SK-N-SH (cell line): ENCODE measurements around the gene GPR132.

Experiments
- FOSL2 ChIP-seq: IDR thresholded peaks from 2 replicates; pipeline ENCODE4 v1.4.0; 2012; ENCODE audit warnings: low read depth, mild to moderate bottlenecking, moderate library complexity, borderline replicate concordance
- FOXJ3 ChIP-seq: sonication (generic); formaldehyde crosslinking; IDR thresholded peaks from 2 replicates; pipeline ENCODE4 v1.5.1; 2020; ENCODE audit warnings: mild to moderate bottlenecking, missing genetic modification reagents
- GABPA ChIP-seq: IDR thresholded peaks from 2 replicates; pipeline ENCODE4 v1.4.0; 2012; ENCODE audit warnings: low read depth, mild to moderate bottlenecking
- MAX ChIP-seq: IDR thresholded peaks from 2 replicates; pipeline ENCODE4 v1.4.0; 2012; ENCODE audit warnings: low read depth
- POLR2AphosphoS5 ChIP-seq: IDR thresholded peaks from 2 replicates; pipeline ENCODE4 v1.6.1; 2012; ENCODE audit warnings: low read depth, low read length
- SIN3A ChIP-seq: IDR thresholded peaks from 2 replicates; pipeline ENCODE4 v1.6.1; 2012; ENCODE audit warnings: low read depth, mild to moderate bottlenecking, low read length, moderate library complexity, borderline replicate concordance
- SMC3 ChIP-seq: IDR thresholded peaks from 2 replicates; pipeline ENCODE4 v1.6.1; 2012; ENCODE audit warnings: low read depth, low read length, improper control_type of control experiment

GRCh38 chr14:105094193-105094907, 29.1 kb upstream of the GPR132 start:
- TF ChIP-seq SIN3A (no peak), MAX (no peak), FOXJ3 (CRISPR knock-in tag) (no peak), POLR2AphosphoS5 (no peak), SMC3 (no peak), GABPA (no peak), FOSL2 (no peak)
